Subcutaneous abdominal adipose tissue (tissue), 5 donors: ENCODE measurements around the gene HAVCR2.
A peak's percentile ranks its signal among the peaks of the same experiment; 100 is the strongest.

Experiments used
- H3K27ac ChIP-seq: one replicate; pipeline ENCODE4 v1.7.0; 2013; ENCODE audit warnings: low read depth, mild to moderate bottlenecking, inconsistent platforms, low read length, moderate library complexity
- H3K27me3 ChIP-seq, 5 donors: one replicate each; pipeline ENCODE4 v1.7.0; 2013; ENCODE audit warnings: low read length in 5 of 5, inconsistent platforms in 1 of 5; ENCODE audit not compliant: control insufficient read depth in 5 of 5, insufficient read depth in 4 of 5
- H3K36me3 ChIP-seq, 5 donors: one replicate each; pipeline ENCODE4 v1.7.0; 2013; ENCODE audit warnings: low read length in 5 of 5; ENCODE audit not compliant: control insufficient read depth in 5 of 5, insufficient read depth in 5 of 5
- H3K4me1 ChIP-seq, 5 donors: one replicate each; pipeline ENCODE4 v1.7.0; 2013; ENCODE audit warnings: low read length in 5 of 5, mild to moderate bottlenecking in 3 of 5, moderate library complexity in 1 of 5; ENCODE audit not compliant: control insufficient read depth in 5 of 5, insufficient read depth in 5 of 5
- H3K4me3 ChIP-seq, 5 donors: one replicate each; pipeline ENCODE4 v1.7.0; 2013; ENCODE audit warnings: low read length in 5 of 5, low read depth in 1 of 5
- H3K9ac ChIP-seq, 5 donors: one replicate each; pipeline ENCODE4 v1.7.0; 2013; ENCODE audit warnings: low read length in 5 of 5, mild to moderate bottlenecking in 4 of 5, moderate library complexity in 3 of 5
- H3K9me3 ChIP-seq, 5 donors: one replicate each; pipeline ENCODE4 v1.7.0; 2013; ENCODE audit warnings: low read length in 5 of 5; ENCODE audit not compliant: control insufficient read depth in 5 of 5
- donor health status: healthy.
- donor health status: healthy.
- donor health status: healthy.
- donor health status: healthy.
- donor health status: healthy.

Gene HAVCR2

DNA sequence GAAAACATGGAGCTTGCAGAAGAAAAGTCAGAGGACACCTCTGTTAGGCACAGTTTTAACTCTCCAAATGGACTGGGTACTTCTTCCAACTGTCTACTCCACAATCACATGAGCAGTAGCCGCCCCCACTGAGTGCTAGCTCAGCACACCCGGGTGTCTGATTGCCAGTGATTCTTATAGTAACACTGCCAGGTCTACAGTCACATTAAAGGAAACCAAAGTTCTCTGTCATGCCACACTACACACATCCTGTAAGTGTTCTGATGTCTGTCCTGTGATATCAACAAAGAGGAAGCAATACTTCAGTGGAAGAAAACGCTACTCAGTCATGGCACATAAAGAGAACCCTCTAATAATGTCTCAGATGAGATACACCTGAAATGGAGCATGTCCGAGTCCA is at the start of gene HAVCR2:
Gene HAVCR2, minus strand, starts transcription at position 69 of the 400 bp plus-strand sequence. Its CDS starts 61 bp downstream, at position 8.
- H3K9ac ChIP-seq = peak within 1 kb of the TSS in 1 of 5 donors; percentile 51
- no peak within 1 kb of the TSS for H3K27ac ChIP-seq
- H3K4me1 ChIP-seq = peaks cover 0 to 9% (median 7%) of the 10 kb centered on the region in 5 donors
- H3K27me3 ChIP-seq = no peaks in the 10 kb centered on the region
- H3K36me3 ChIP-seq = no peaks in the 10 kb centered on the region
- H3K9me3 ChIP-seq = no peaks in the 10 kb centered on the region
- peak within 1 kb of the TSS; percentile 1 to 57 (median 40) for H3K4me3 ChIP-seq

DNA sequence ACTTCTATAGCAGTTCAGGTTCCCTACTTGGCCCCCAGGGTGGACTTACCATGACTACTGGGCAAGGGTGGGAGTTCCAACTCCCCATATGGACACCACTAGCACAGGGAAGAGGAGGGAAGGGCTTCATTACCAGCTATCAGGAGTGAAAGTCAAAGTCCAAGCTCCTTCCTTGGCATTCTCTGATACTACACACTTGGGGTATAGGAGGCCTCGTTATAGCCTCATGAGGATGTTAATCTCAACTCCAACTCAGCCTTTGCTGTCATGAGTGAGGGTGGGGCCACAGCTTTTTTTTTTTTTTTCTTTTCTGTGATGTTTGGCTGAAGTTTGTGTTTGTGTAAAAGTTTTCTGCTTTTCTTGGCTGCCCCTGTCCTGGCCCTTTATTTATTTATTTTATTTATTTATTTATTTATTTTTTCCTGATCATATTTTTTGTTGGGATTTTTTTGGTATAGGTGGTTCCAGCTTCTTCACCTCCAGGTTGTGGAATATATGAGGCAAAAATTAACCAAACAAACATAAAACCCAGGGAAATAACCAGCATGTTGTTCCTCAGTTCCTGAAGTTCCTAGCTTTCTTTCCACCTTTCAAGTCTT is 48.5 kb upstream of the HAVCR2 start:
- no peaks in the 10 kb centered on the region for H3K9me3 ChIP-seq
- H3K36me3 ChIP-seq = no peaks in the 10 kb centered on the region
- no peaks in the 10 kb centered on the region for H3K4me1 ChIP-seq
- no peak overlapping the region for H3K27ac ChIP-seq
- H3K27me3 ChIP-seq = peaks cover 0 to 3% (median 0%) of the 10 kb centered on the region in 5 donors
- H3K4me3 ChIP-seq = no peak overlapping the region
- H3K9ac ChIP-seq = no peak overlapping the region

GRCh38 chr5:157155297-157155696 is 46.5 kb upstream of the HAVCR2 start:
- Histone ChIP-seq H3K27ac (no peak overlapping the region), H3K9me3 (no peaks in the 10 kb centered on the region), H3K36me3 (no peaks in the 10 kb centered on the region), H3K9ac (no peak overlapping the region), H3K4me1 (no peaks in the 10 kb centered on the region), H3K4me3 (no peak overlapping the region), H3K27me3 (peaks cover 0 to 3% (median 0%) of the 10 kb centered on the region in 5 donors)

DNA sequence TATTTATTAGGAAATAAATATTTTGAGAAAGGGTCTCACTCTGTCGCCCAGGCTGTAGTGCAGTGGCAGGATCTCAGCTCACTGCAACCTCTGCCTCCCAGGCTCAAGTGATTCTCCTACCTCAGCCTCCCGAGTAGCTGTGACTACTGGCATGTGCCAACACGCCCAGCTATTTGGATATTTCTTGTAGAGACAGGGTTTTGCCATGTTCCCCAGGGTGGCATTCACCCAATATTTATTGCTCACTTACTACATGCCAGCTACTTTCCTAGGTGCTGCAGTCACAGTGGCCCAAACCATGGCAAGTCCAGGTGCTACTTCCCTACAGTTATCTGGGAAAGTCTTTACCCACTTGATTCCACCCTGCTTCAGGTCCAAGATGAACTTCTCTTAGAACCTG is 42.2 kb upstream of the HAVCR2 start:
- Histone ChIP-seq H3K27ac (no peak overlapping the region), H3K9ac (no peak overlapping the region), H3K4me3 (no peak overlapping the region), H3K4me1 (no peaks in the 10 kb centered on the region), H3K36me3 (no peaks in the 10 kb centered on the region), H3K27me3 (no peaks in the 10 kb centered on the region), H3K9me3 (no peaks in the 10 kb centered on the region)

- H3K27me3 ChIP-seq = no peaks in the 10 kb centered on the region
- no peak overlapping the region for H3K27ac ChIP-seq
- no peak overlapping the region for H3K9ac ChIP-seq
- peaks cover 0 to under 1% (median 0%) of the 10 kb centered on the region in 5 donors for H3K4me1 ChIP-seq
- no peaks in the 10 kb centered on the region for H3K36me3 ChIP-seq
- H3K9me3 ChIP-seq = no peaks in the 10 kb centered on the region
- H3K4me3 ChIP-seq = no peak overlapping the region
Observed at GRCh38 chr5:157148734-157149615, 40.1 kb upstream of the HAVCR2 start.

- no peaks in the 10 kb centered on the region for H3K9me3 ChIP-seq
- H3K4me3 ChIP-seq = peak overlapping the region; percentile 88 to 97 (median 94)
- H3K27me3 ChIP-seq = no peaks in the 10 kb centered on the region
- H3K27ac ChIP-seq = peak overlapping the region; percentile 88
- H3K9ac ChIP-seq = peak overlapping the region; percentile 60 to 99 (median 98)
- peaks cover 2 to 21% (median 17%) of the 10 kb centered on the region in 5 donors for H3K4me1 ChIP-seq
- H3K36me3 ChIP-seq = peaks cover 5 to 10% (median 7%) of the 10 kb centered on the region in 5 donors
Observed at GRCh38 chr5:157143127-157143971, 34.5 kb upstream of the HAVCR2 start.

DNA sequence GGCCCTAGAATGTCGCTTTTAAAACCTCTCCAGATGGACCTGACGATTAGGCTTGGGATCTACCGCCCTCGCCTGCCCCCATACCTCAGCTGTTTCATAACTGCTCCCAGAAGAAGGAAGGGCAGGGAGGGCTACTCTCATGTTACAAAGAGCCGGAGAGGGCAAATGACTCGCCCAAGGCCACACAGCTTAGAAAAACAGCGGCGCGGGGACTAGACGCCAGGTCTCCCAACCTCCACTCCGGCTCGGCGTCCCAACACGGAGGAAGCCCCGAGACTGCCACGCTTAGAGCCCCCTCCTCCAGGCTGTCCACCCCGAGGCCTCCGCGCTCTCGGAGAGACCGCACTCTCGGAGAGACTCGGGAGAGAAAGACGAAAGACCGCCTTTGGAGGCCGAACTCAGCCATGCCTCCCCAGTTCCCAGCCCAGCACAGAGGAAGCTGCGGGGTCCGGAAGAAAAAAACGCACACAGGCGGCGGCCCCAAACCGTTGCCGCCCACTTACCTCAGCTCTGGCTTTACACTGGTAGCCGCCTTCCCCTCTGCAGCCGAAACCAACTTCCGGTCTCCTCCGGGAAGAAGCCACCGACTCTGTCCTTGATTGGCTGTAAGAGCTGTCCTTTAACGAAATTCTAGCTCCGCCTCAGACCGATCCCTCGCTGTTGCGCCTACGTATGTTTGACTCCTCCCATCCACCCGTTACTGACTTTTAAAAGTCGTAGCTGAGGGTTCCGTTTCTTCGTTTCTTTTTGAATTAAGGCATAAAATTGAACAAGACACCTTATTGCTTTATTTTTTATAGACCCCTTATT is 33.7 kb upstream of the HAVCR2 start, which contains the start of gene MED7:
Gene MED7, minus strand, starts transcription at position 549 of the 810 bp plus-strand sequence. CDS start 3,434 bp downstream, outside the sequence.
- H3K27ac ChIP-seq = peak within 1 kb of the TSS; percentile 88
- peak within 1 kb of the TSS; percentile 74 to 99 (median 98) for H3K9ac ChIP-seq
- no peaks in the 10 kb centered on the region for H3K27me3 ChIP-seq
- peaks cover 10 to 18% (median 14%) of the 10 kb centered on the region in 5 donors for H3K36me3 ChIP-seq
- no peaks in the 10 kb centered on the region for H3K9me3 ChIP-seq
- peaks cover 2 to 21% (median 17%) of the 10 kb centered on the region in 5 donors for H3K4me1 ChIP-seq
- H3K4me3 ChIP-seq = peak within 1 kb of the TSS; percentile 88 to 97 (median 94)

- Histone ChIP-seq H3K9ac (no peak overlapping the region), H3K36me3 (peaks cover 12 to 26% (median 16%) of the 10 kb centered on the region in 5 donors), H3K27me3 (no peaks in the 10 kb centered on the region), H3K4me3 (no peak overlapping the region), H3K27ac (no peak overlapping the region), H3K9me3 (no peaks in the 10 kb centered on the region), H3K4me1 (peaks cover 2 to 21% (median 11%) of the 10 kb centered on the region in 5 donors)
Observed at GRCh38 chr5:157137691-157138090, 28.8 kb upstream of the HAVCR2 start.

DNA sequence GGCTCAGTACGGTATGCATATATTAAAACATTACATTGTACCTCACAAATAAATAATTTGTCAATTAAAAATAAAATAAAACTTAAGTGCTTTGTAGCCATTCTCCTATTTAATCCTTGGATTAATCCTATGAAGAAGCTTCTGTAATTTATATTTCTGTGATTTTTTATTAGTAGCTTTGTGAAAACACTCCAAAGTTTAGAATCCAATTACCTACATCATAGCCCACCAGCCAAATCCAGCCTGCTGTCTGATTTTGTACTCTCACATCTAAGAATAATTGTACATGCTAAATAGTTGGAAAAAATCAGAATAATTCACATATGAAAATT is 23.4 kb upstream of the HAVCR2 start:
- Histone ChIP-seq H3K4me1 (peaks cover 0 to 5% (median 0%) of the 10 kb centered on the region in 5 donors), H3K9ac (no peak overlapping the region), H3K27ac (no peak overlapping the region), H3K9me3 (no peaks in the 10 kb centered on the region), H3K27me3 (no peaks in the 10 kb centered on the region), H3K4me3 (no peak overlapping the region), H3K36me3 (peaks cover 0 to 5% (median 0%) of the 10 kb centered on the region in 5 donors)
